Measurements from ENCODE around the gene LCP2. TPM values are rescaled to one million over a fixed set of nuclear protein-coding genes. Genes with fewer than 3 reads are reported as not detected.

Gene LCP2
- total RNA-seq, result 1 to 10 TPM; 1.9 to 3.2 (median 2.3) TPM

DNA sequence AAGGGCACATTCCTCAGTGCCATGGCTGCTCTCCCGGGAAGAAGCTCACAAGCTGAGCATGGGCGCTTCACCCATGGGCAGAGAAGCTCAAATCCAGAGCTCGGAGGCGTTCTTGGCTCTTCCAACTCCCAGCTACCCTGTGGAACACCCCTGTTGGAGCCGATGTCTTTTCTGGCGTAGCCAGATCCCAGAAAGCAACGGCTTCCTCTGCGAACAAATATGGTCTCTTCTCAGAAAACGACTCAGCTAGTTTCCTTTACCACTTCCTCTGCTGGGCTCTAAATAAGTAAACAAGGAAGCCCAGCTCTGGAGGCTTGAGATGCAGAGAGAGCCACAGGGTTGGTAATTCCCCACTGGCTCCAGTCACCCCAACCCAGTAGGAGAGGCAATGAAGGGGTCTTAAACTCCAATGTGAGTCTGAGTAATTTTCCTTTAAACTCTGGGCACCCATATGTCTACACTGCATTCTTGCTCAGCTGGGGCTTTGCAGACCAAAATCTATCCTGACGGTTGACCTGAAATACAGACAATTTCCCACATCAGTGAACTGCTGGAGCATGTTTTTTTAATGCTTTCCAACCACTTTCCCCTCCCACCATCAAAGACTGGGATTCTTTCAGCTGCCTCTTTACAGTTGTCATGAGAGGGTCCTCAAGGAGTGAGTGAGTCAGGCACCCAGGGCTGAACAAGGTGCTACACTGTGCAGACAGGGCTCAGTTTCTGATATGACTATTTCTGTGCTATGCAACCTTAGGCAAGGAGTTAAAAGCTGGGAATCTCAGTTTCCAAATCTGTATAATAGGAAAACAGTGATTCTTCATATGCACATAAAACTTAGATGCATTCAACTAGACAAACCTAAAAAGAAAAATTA, at the start of gene LCP2:
Gene LCP2 (minus strand): TSS at position 189 of the 874 bp plus-strand sequence. CDS start 166 bp downstream, at position 23.
- DNase-seq, result no peak
- peak; percentile 23 to 38 for TF ChIP-seq POLR2A (IDR thresholded peaks at IDR 0.05)
- TF ChIP-seq, protein P1, sequence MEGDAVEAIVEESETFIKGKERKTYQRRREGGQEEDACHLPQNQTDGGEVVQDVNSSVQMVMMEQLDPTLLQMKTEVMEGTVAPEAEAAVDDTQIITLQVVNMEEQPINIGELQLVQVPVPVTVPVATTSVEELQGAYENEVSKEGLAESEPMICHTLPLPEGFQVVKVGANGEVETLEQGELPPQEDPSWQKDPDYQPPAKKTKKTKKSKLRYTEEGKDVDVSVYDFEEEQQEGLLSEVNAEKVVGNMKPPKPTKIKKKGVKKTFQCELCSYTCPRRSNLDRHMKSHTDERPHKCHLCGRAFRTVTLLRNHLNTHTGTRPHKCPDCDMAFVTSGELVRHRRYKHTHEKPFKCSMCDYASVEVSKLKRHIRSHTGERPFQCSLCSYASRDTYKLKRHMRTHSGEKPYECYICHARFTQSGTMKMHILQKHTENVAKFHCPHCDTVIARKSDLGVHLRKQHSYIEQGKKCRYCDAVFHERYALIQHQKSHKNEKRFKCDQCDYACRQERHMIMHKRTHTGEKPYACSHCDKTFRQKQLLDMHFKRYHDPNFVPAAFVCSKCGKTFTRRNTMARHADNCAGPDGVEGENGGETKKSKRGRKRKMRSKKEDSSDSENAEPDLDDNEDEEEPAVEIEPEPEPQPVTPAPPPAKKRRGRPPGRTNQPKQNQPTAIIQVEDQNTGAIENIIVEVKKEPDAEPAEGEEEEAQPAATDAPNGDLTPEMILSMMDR (IDR thresholded peaks at IDR 0.05 in 4 of 5, conservative IDR thresholded peaks at IDR 0.05 in 1 of 5), result no peak
- H3K27ac ChIP-seq, result peak within 1 kb of the TSS; percentile 54 to 79 (median 65)
- H3K36me3 ChIP-seq, result no peaks in the 10 kb centered on the region
- H3K27me3 ChIP-seq, result no peaks in the 10 kb centered on the region
- H3K4me3 ChIP-seq, result peak within 1 kb of the TSS; percentile 8 to 57 (median 43)
- no peaks in the 10 kb centered on the region for H3K9me3 ChIP-seq
- peak; percentile 51 to 55 for ATAC-seq
- in situ Hi-C loops (cut with MboI; ENCODE audit: low sequenced_read_pairs in 4 of 4) (no loop called here), intact Hi-C loops (cut with DNase I; ENCODE audit: low total_unique reads) (loop anchor here (5.0 kb wide), 1 partner anchor 34 kb away; no protein-coding TSS in a partner anchor)
- peaks cover 0 to 3% of the 10 kb centered on the region in 2 donors for H3K4me1 ChIP-seq

DNA sequence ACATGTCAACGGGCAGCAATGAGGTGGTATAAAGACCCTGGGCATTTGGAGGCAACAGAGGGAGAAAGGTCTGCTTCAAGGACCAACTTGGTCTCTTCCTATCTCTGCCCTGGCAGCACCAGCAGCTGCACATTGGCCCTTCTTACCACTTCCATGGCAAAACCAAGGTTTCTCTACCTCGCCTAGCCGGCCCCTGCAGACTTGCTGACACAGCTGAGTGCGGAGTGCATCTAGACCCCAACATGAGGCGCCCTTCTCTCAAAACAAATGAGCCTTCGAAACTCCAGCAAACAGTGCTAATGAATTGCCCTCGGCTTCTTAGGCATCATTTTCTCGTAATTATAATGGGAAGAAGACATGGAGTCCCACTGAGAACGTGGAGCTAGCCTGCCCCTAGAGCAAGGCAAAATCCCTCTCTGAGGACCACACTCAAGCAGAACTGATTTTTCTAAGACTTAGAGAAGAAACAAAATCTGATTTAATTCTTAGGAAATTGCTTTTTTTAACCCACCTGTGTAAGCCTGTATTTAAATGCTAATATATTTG, 49.5 kb upstream of the LCP2 start:
- H3K4me3 ChIP-seq, result no peak overlapping the region
- no peaks in the 10 kb centered on the region for H3K4me1 ChIP-seq
- no peaks in the 10 kb centered on the region for H3K9me3 ChIP-seq
- H3K27me3 ChIP-seq, result peaks cover 0 to 5% (median 5%) of the 10 kb centered on the region in 3 donors
- TF ChIP-seq, protein P1 (IDR thresholded peaks at IDR 0.05 in 4 of 5, conservative IDR thresholded peaks at IDR 0.05 in 1 of 5), result no peak
- no peak for TF ChIP-seq POLR2A (IDR thresholded peaks at IDR 0.05)
- H3K36me3 ChIP-seq, result no peaks in the 10 kb centered on the region
- H3K27ac ChIP-seq, result no peak overlapping the region
- intact Hi-C loops (cut with DNase I; ENCODE audit: low total_unique reads) (no loop called here), in situ Hi-C loops (cut with MboI; ENCODE audit: low sequenced_read_pairs in 4 of 4) (loop anchor here in 1 of 4 donors (10.0 kb wide), 1 partner anchor 122 kb away; no protein-coding TSS in a partner anchor)
- DNase-seq, result no peak
- no peak for ATAC-seq

DNA sequence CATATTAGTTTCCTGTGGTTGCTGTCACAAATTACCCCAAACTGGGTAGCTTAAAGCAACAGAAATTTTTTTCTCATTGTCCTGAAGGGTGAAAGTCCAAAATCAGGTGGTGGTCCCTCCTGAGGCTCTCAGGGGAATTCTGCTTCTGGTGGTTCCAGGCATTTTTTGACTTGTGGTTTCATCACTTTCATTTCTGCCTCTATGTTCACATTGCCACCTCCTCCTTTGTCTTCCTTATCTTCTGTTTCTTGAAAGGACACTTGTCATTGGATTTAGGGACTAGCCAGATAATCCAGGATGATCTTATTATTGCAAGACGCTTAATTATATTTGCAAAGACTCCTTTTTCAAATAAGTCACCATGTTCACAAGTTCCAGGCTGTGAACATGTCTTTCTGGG, 48.4 kb upstream of the LCP2 start:
- Histone ChIP-seq H3K4me1 (no peaks in the 10 kb centered on the region), H3K4me3 (no peak overlapping the region), H3K9me3 (no peaks in the 10 kb centered on the region), H3K27ac (no peak overlapping the region), H3K36me3 (no peaks in the 10 kb centered on the region), H3K27me3 (peaks cover 0 to 5% (median 2%) of the 10 kb centered on the region in 3 donors)
- intact Hi-C loops (cut with DNase I; ENCODE audit: low total_unique reads) (no loop called here), in situ Hi-C loops (cut with MboI; ENCODE audit: low sequenced_read_pairs in 4 of 4) (loop anchor here in 1 of 4 donors (10.0 kb wide), 1 partner anchor 121 kb away; no protein-coding TSS in a partner anchor)
- TF ChIP-seq POLR2A (IDR thresholded peaks at IDR 0.05), result no peak
- TF ChIP-seq, protein P1 (IDR thresholded peaks at IDR 0.05 in 4 of 5, conservative IDR thresholded peaks at IDR 0.05 in 1 of 5), result no peak
- ATAC-seq, result no peak
- DNase-seq, result no peak

DNA sequence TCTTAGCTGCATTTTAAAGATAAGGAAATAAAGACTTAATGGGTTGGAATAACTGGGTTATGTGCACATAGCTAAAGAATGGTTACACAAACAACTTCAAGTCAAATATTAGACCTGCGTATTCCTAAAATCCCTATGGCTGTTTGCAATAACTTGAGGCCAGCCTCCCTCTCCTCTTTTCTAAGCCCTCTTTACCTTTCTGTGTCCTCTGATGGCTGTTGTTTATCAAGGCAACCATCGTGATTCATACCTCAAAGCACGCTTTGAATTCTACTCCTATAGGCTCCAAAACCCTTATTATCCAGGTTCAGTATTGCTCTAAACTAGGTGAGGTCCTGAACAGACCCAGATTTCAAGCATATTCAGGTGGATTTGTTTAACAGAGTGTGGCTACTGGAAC, 45.6 kb upstream of the LCP2 start:
- H3K4me3 ChIP-seq, result no peak overlapping the region
- DNase-seq (no peak), ATAC-seq (no peak)
- no peaks in the 10 kb centered on the region for H3K27me3 ChIP-seq
- in situ Hi-C loops (cut with MboI; ENCODE audit: low sequenced_read_pairs in 4 of 4), result loop anchor here in 1 of 4 donors (10.0 kb wide), 1 partner anchor 118 kb away; no protein-coding TSS in a partner anchor
- no peak for TF ChIP-seq POLR2A (IDR thresholded peaks at IDR 0.05)
- TF ChIP-seq, protein P1 (IDR thresholded peaks at IDR 0.05 in 4 of 5, conservative IDR thresholded peaks at IDR 0.05 in 1 of 5), result no peak
- H3K27ac ChIP-seq, result no peak overlapping the region
- intact Hi-C loops (cut with DNase I; ENCODE audit: low total_unique reads), result no loop called here
- H3K4me1 ChIP-seq, result no peaks in the 10 kb centered on the region
- no peaks in the 10 kb centered on the region for H3K9me3 ChIP-seq
- H3K36me3 ChIP-seq, result no peaks in the 10 kb centered on the region

Measured in gastrocnemius medialis (tissue), 4 donors.